Activated CD8-positive, alpha-beta memory T cell treated with anti-CD3 and anti-CD28 coated beads for 1 hour (primary cell): ENCODE results near the gene SH3PXD2A.

Experiments
- DNase-seq, 2 donors: peaks; one replicate each; pipeline ENCODE4 v3.0.0-alpha.2; 2020; ENCODE audit warnings: low read depth in 1 of 2; ENCODE audit errors: extremely low read depth in 1 of 2

Gene SH3PXD2A

DNA sequence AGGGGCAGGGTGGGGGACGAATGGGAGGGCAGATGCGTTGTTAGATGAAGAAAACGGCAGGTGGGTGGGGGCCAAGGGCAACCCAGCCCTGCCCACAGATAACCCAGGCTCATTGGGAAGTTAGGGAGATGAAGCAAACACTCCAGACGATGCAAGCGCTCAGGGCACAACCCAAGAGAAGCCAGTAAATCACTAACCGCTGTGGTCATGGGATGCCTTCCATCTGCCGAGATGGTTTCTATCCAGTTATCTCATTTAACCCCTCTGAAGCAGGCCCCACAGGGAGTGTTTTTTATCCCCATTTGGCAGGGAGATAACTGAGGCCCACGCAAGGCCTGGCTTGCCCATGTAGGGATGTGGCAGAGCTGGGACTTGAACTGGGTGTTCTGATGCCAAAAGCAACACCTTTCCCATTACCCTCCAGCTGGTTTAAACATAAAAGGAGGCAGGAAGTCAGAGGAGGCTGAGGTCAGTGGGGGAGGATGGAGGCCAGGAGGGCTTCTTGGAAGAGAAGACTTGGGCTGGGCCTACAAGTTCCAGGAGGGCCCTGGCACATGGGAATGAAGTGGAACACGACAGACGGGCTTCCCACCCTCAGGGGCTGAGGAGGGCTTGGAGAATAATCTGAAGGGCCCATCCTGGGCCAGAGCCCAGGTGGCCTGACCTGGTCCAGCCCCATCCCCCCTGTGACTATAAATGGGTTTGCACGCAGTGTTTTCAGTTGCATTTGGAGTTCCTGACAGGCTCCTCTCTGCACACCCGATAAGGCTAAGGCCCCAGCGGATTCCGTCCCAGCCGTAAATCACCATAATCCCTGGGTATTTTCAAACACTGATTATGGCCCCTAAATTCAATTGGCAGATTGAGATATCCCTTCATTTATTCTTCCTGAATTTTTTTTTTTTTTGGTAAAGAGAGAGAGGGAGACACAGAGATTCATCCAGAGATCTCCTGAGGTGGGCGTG, 281.0 kb downstream of the SH3PXD2A start:
- no peak for DNase-seq

GRCh38 chr10:103573205-103573487, 282.2 kb downstream of the SH3PXD2A start:
- no peak for DNase-seq

DNA sequence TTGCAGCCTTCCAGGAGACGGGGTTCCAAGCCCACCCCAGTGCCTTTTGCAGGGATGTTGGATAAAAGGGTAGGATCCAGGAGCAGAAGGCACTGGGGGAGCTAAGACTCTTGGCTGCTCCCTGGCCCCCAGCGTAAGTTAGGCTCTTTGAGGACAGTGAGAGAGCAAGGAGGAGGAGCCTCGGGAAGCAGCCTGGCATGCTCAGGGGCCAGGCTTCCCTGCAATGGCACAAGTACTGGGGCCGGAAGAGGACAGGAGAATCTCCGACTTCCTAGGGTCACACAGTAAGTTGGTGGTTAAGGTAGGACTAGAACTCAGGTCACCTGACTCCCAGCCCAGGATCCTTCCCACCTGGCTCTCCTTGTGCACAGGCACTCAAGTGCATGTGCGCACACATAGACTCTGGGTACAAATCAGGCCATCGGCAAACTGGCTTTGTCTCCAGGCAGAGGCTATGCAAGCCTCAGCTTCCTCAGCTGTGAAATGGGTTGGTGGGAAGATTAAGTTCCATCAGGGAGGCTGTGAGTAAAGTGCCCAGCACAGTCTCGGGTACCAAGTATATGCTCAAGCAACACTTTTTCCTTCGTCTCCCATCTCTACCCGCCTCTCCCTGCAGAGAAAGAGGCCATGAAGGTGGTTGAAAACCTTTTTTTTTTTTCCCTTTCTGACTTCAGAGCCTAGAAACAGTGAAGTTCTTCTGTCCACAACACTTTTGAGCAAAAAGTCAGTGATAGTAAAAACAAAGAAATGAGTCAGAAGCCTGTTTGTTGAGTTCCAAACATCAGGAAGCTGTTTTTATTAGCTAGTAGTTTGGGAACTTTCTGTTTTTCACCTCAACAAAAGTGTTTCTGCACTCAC, 282.8 kb downstream of the SH3PXD2A start:
- no peak for DNase-seq

GRCh38 chr10:103571656-103571975, 283.8 kb downstream of the SH3PXD2A start:
- DNase-seq: no peak

DNA sequence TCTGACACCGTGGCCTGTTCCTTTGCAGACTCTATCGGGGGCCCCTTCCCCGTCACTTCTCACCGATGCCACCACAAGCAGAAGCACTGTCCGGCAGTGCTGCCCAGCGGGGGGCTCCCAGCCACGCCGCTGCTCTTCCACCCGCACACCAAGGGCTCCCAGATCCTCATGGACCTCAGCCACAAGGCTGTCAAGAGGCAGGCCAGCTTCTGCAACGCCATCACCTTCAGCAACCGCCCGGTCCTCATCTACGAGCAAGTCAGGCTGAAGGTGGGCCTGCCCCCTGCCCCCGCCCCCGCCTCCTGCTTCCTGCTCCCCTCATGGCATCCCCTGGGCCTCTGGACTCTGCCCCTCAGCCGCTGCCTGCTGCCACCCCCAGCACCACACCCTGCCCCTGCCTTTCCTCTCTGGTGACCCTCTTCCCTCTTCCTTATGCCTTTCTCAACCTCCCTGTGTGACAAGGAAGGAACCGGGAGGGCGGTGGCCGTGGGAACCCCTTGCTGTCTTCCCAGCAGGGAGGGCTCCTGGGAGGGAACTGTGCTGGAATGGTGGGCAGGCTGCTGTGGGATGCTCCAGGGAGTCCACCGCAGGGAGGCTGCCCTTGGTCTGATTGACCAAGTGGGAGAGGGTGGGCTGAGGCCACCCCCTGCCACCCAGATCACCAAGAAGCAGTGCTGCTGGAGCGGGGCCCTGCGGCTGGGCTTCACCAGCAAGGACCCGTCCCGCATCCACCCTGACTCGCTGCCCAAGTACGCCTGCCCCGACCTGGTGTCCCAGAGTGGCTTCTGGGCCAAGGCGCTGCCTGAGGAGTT, 284.3 kb downstream of the SH3PXD2A start:
- no peak for DNase-seq

- DNase-seq: no peak
These were observed 285.5 kb downstream of the SH3PXD2A start for GRCh38 chr10:103569896-103570295.

- no peak for DNase-seq
These were observed 286.9 kb downstream of the SH3PXD2A start for GRCh38 chr10:103568505-103568904.

- no peak for DNase-seq
These were observed 288.8 kb downstream of the SH3PXD2A start for GRCh38 chr10:103566536-103566935.

DNA sequence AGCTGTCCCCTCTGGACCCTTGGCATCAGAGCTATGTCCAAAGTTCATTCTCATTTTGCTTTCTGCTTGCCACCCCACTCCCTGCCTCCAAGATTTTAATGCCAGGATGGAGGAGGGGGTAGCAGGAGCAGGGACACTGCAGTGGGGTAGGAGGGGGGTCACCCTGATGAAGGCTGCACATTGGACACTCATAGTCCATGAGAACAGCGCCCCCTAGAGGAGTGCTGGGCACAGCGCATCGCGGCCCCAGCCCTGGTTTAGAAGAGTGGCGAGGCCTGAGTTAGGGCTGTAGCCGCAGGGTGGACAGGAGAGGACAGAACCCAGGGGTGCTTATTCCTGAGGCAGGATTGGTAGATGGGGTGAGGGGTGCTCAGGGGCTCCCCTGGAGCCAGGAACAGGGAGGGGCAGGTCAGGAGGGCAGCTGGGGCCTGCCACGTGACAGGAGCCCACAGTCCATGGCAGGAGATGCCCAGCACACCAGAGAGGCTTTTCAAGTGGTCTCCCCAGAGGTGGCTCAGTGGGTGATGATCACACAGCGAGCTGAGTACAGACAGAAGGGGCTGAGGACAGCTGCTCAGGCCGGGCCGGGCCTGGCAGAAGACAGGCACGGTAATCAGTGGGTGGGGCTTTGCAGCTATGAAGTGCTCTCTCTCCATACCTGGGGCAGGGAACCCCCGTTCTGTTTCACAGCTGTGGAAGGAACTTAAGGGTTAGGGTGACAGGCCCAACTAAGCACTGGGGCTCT, 290.4 kb downstream of the SH3PXD2A start:
- no peak for DNase-seq

DNA sequence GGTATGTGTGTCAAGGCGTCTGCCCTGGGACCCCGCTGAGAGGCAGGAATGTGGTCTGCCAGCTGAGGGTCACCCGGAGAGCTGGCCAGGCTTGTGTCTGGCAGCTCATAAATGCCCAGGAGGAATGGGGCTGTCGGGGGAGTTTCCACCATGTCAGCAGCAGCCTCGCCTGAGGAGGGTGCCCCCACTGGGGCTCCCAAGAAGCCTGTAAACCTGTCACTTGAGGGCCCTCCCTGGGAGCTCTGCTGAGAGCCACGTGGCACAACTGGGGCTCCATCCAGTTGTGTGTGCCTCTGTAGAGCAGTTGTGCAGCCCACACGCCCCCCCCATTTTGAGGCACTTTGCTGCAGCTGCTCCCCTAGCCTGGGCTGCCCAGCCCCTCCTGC, 291.3 kb downstream of the SH3PXD2A start:
- DNase-seq: no peak

DNA sequence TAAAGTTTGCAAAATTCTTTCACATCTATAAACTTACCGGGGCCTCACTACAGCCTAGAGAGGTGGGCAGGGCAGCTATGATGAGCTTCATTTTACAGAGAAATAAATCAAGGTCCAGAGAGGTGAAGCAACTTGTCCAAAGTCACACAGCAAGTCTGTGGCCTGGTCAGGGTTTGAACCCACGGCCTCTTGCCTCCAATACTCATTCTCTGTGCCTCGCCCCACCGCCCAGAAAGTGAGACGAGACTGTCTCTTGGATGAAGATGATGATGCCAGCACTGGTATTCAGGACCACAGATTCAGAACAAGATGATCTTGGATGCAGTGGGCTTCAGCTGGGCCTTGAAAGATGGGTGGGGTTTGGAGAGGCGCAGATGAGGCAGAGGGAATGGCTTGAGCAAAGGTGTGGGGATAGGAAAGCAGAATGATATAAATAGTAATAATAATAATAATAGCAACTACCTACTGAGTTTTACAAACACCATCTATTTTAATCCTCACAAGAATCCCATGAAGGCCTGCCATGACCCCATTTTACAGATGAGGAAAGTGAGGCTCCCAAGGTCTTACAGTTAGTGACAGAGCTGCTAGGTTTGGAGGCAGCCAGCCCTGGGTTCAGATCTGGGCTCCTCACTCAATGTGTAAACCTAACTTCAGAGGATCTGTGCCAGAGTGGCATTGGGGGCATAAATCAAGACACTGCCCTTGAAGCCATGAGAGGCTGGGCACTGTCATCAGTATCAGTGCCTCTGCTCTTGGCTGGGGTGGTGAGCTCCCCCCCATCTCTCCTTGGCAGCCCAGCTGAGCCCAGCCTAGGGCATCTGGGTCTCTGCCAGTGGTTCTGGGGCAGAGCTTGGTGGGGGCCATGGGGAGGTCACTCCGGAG, 291.9 kb downstream of the SH3PXD2A start:
- DNase-seq: no peak

- no peak for DNase-seq
These were observed 293.0 kb downstream of the SH3PXD2A start for GRCh38 chr10:103562383-103562782.

- DNase-seq: no peak
These were observed 294.5 kb downstream of the SH3PXD2A start for GRCh38 chr10:103560886-103561285.

DNA sequence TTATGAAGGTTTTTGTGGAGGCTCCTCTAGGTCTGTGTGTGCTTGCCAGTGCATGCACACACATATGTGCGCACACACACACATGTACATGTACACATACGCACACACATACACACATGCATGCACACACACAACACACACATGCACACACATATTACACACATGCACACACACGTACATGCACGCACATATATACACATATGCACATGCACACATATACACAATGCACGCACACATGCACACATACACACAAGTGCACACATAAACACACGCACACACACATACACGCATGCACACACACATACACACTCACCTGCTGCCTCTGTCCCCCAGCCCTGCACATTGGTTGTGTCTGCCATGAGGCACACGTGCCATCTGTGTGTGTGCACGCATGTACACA, 295.6 kb downstream of the SH3PXD2A start:
- no peak for DNase-seq

DNA sequence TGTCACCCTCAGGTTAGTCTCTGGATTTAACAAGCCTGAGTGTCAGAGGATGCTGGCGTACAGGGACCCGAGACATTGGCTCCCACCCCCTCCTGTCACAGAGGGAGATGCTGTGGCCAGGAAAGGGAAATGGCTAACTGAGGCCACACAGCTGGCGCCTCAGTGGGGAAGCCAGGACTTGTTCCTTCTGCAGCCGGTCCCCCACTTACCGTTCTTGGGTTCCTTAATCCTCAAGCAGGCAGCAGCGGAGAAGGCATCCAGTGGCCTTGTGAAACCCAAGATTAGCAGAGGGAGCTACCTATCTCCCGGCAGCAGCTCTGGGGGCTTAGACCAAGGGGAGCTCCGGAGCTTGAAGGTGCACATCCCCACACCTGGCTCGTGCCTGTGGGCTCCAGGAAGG, 296.5 kb downstream of the SH3PXD2A start:
- no peak for DNase-seq

GRCh38 chr10:103557455-103557854, 297.9 kb downstream of the SH3PXD2A start:
- DNase-seq: no peak

- no peak for DNase-seq
These were observed 298.9 kb downstream of the SH3PXD2A start for GRCh38 chr10:103556383-103557007.

GRCh38 chr10:103555712-103556111, 299.7 kb downstream of the SH3PXD2A start:
- no peak for DNase-seq

- DNase-seq: no peak
These were observed 300.1 kb downstream of the SH3PXD2A start for GRCh38 chr10:103555325-103555649.
